Pancreas (tissue), 10 donors: ENCODE measurements around the gene RGS10. TPM values are rescaled to one million over a fixed set of nuclear protein-coding genes. Genes with fewer than 3 reads are reported as not detected.
"Not testable (repeated sequence)": the region's sequence is repeated elsewhere in the genome, so short reads cannot be mapped to it uniquely, and the experiment has no call there.

Experiments used
- ATAC-seq, 4 donors: fragments of 200-7000 bp; cut with Tn5 transposase; one replicate each; pipeline versions ENCODE4 v1.8.0 to v1.9.1; 2020; ENCODE audit warnings: mild to moderate bottlenecking in 4 of 4, moderate library complexity in 4 of 4
- DNase-seq, 6 donors: peaks; one replicate each; pipeline ENCODE4 v3.0.0-alpha.2; 2020
- FAIRE-seq: peaks from 2 replicates; lab custom pipeline; 2012; peaks lifted over from hg19 to GRCh38; lab: Jason Lieb, UNC
- H3K27ac ChIP-seq, 4 donors: fragments of 200-600 bp; sonication (generic); 1 replicate in 3 of 4; 2 replicates in 1 of 4; pipeline versions ENCODE4 v1.5.0 to v1.8.0; 2020
- H3K27me3 ChIP-seq, 4 donors: fragments of 200-600 bp; one replicate each; pipeline ENCODE4 v1.8.0; 2021
- H3K36me3 ChIP-seq, 3 donors: fragments of 200-600 bp; sonication (generic) in 1 of 3; one replicate each; pipeline versions ENCODE4 v1.5.0 to v1.8.0; 2020 to 2021
- H3K4me1 ChIP-seq, 3 donors: fragments of 200-600 bp; one replicate each; pipeline ENCODE4 v1.8.0; 2021
- H3K4me3 ChIP-seq, 4 donors: fragments of 200-600 bp; sonication (generic) in 2 of 4; one replicate each; pipeline versions ENCODE4 v1.5.0 to v1.8.0; 2020 to 2021
- H3K9me3 ChIP-seq, 4 donors: fragments of 200-600 bp; one replicate each; pipeline ENCODE4 v1.8.0; 2021
- WGBS, 2 donors: extraction: QIAGEN DNeasy Blood & Tissue Kit; methylation state at CpG; one replicate each; pipeline ENCODE4 v1.1.7; 2013; 5-methylcytosine and 5-hydroxymethylcytosine counted together
- intact Hi-C, 3 donors: fragments of 100-400 bp; cut with DNase I; formaldehyde crosslinking; loops; one replicate each; pipeline versions ENCODE4 v1.11.1 to v1.14.2; 2022
- polyA plus RNA-seq, 2 donors: library from polyadenylated mRNA; stranded (reverse); fragments of 200-250 nt; gene quantifications; one replicate each; pipeline ENCODE4 v1.2.3, GENCODE V29; 2013
- total RNA-seq, 6 donors: library from RNA; stranded (reverse); fragmentation: NEBNext Ultra II Directional in 4 of 6; extraction: Animal tissue kit (Norgen Biotek cat#: 25700) in 4 of 6; gene quantifications; one replicate each; pipeline versions ENCODE4 v1.2.1 to v1.2.4, GENCODE V29; 2021 to 2023
- TF ChIP-seq, protein P1 (sequence below), 4 donors: fragments of 200-600 bp; sonication (generic) in 3 of 4; IDR thresholded peaks; one replicate each; pipeline versions ENCODE4 v1.5.0 to v1.8.0; 2021; ENCODE audit warnings: antibody characterized with exemption in 4 of 4
- donor health status: healthy with polysubstance abuse.
- donor health status: DM: no; HTN: no; CAD: no; lungs with moderate emphysema.
- donor health status: DM: no; HTN: no; CAD: no.
- donor health status: control.
- donor health status: control.
- donor health status: Bipolar disorder and iron deficiency.
- donor health status: DM: yes; HTN: yes; CAD: no.
- donor health status: DM: no; HTN: no; CAD: no.
- donor health status: DM: no; HTN: no; CAD: no.
- donor health status: DM: yes; HTN: yes; CAD: no.

The RGS10 gene
- total and polyA plus RNA-seq, 8 donors: 0.42 to 15.9 (median 4.4) TPM

DNA sequence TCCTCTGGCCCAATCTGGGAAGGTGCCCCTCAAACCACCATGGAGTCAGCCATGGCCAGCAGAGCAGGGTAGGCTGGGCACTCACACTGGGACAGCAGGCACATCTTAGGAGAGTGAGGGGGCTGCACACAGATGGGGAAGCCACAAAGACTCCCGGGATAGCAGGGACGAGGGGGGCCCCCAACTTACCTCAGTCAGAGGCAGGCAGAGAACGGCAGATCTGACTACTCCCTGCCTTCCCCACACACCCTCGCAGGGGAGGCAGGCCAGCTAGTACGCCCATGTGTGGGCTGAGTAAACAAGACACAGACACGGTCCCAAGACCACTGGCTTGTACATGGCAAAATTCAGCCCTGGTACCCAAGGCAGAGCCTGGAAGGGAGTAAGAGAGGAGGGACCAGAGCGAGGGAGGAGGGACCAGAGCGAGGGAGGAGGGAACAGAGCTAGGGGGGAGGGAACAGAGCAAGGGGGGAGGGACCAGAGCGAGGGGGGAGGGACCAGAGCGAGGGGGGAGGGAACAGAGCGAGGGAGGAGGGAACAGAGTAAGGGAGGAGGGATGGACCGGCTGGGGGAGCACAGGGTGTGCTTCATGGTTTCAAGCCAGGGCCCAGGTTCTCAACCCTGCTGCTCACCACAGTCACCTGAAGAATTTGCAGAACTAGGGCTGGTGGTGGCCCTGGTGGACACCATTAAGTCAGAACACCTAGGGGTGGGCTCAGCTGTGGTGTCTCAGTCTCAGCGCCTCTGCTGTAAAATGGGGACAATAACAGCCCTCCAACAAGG lies 73.8 kb downstream of the RGS10 start:
- Histone ChIP-seq H3K4me1 (no peaks in the 10 kb centered on the region), H3K27ac (no peak overlapping the region), H3K36me3 (no peaks in the 10 kb centered on the region), H3K4me3 (no peak overlapping the region), H3K27me3 (no peaks in the 10 kb centered on the region), H3K9me3 (no peaks in the 10 kb centered on the region)
- intact Hi-C loops: no loop called here
- FAIRE-seq (no peak), ATAC-seq (no peak), DNase-seq (no peak)
- WGBS, 2 donors: 70 to 79% methylated on average over 12 to 13 of the region's 13 CpGs
- TF ChIP-seq, protein P1, sequence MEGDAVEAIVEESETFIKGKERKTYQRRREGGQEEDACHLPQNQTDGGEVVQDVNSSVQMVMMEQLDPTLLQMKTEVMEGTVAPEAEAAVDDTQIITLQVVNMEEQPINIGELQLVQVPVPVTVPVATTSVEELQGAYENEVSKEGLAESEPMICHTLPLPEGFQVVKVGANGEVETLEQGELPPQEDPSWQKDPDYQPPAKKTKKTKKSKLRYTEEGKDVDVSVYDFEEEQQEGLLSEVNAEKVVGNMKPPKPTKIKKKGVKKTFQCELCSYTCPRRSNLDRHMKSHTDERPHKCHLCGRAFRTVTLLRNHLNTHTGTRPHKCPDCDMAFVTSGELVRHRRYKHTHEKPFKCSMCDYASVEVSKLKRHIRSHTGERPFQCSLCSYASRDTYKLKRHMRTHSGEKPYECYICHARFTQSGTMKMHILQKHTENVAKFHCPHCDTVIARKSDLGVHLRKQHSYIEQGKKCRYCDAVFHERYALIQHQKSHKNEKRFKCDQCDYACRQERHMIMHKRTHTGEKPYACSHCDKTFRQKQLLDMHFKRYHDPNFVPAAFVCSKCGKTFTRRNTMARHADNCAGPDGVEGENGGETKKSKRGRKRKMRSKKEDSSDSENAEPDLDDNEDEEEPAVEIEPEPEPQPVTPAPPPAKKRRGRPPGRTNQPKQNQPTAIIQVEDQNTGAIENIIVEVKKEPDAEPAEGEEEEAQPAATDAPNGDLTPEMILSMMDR (IDR thresholded peaks at IDR 0.05): no peak

DNA sequence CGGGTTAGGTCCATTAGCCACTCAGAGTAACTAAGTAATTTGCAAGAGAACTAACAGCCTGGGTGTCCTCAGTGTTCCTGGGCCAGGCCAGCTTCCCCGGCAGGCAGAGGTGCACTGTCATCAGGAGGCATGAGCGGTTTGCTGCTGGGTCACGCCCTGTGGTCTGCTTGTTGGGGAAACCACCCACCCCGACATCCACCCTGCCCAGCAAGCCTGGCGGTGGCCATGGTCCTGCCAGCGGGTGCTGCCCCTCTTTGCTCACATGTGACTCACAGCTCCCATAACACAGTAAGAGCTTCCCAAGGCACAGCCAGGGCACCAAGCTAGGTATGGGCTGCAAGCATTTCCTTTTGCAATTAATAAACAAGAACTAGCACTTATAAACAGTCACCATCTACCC lies 75.9 kb downstream of the RGS10 start:
- Histone ChIP-seq H3K4me3 (no peak overlapping the region), H3K27me3 (no peaks in the 10 kb centered on the region), H3K4me1 (no peaks in the 10 kb centered on the region), H3K27ac (no peak overlapping the region), H3K9me3 (no peaks in the 10 kb centered on the region), H3K36me3 (no peaks in the 10 kb centered on the region)
- ATAC-seq (no peak), DNase-seq (no peak), FAIRE-seq (no peak)
- intact Hi-C loops: no loop called here
- 86 to 90% methylated on average over 7 of the region's 7 CpGs for WGBS, 2 donors
- TF ChIP-seq, protein P1 (IDR thresholded peaks at IDR 0.05): no peak

DNA sequence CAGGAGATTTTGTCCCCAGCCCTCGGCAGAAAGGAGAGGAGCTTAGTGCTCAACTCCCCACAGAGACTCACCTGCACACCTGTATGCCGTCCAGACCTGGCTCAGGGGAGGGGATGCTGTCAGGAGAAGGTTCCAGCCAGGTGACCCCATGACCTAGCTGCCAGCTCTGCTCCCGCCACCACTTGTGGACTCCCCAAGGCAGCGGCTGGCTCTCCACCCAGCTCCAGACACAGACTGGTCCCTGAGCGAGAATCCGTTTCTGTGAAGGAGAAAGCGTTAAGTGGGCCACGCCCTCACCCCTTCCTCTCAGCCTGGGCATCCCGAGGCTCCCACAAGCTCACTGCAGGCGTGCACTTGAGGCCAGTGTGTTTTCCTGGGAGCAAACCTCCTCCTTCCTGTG lies 76.4 kb downstream of the RGS10 start:
- Histone ChIP-seq H3K4me1 (no peaks in the 10 kb centered on the region), H3K27ac (no peak overlapping the region), H3K36me3 (no peaks in the 10 kb centered on the region), H3K27me3 (no peaks in the 10 kb centered on the region), H3K9me3 (no peaks in the 10 kb centered on the region), H3K4me3 (no peak overlapping the region)
- intact Hi-C loops: no loop called here
- TF ChIP-seq, protein P1 (IDR thresholded peaks at IDR 0.05): no peak
- 66 to 71% methylated on average over 10 of the region's 10 CpGs for WGBS, 2 donors
- FAIRE-seq: no peak
- DNase-seq: no peak
- no peak for ATAC-seq

DNA sequence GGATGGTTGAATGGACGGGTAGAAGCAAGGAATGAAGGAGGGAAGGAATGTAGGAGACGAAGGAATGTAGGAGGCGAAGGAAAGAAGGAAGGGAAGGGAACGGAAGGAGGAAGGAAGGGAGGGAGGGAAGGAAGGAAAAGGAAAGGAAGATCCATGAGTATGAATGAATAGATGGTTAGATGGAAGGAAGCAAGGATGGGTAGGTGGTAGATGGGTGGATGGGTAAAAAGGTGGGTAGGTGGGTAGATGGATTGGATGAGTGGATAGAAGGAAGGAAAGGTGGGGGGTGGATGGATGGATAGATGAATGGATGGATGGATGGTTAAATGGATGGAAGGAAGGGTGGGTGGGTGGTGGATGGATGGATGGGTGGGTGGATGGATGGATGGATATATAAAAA lies 77.4 kb downstream of the RGS10 start:
- Histone ChIP-seq H3K27ac (no peak overlapping the region), H3K27me3 (no peaks in the 10 kb centered on the region), H3K9me3 (no peaks in the 10 kb centered on the region), H3K36me3 (no peaks in the 10 kb centered on the region), H3K4me1 (no peaks in the 10 kb centered on the region), H3K4me3 (no peak overlapping the region)
- 71 to 84% methylated on average over 4 of the region's 4 CpGs for WGBS, 2 donors
- DNase-seq (no peak), FAIRE-seq (no peak), ATAC-seq (no peak)
- TF ChIP-seq, protein P1 (IDR thresholded peaks at IDR 0.05): no peak
- intact Hi-C loops: no loop called here

DNA sequence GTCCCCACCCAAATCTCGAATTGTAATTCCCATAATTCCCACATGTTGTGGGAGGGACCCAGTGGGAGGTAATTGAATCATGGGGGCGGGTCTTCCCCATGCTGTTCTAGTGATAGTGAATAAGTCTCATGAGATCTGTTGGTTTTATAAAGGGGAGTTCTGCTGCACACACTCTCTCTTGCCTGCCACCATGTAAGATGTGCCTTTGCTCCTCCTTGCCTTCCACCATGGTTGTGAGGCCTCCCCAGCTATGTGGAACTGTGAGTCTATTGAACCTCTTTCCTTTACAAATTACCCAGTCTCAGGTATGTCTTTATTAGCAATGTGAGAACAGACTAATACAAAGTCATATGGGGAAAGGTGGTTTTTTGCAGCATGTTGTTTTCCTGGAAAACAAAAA lies 79.3 kb downstream of the RGS10 start:
- H3K4me1 ChIP-seq, intact Hi-C loops, H3K27me3 ChIP-seq, FAIRE-seq, H3K9me3 ChIP-seq, H3K27ac ChIP-seq, ATAC-seq, DNase-seq, H3K4me3 ChIP-seq, H3K36me3 ChIP-seq: not testable (repeated sequence)
- 81 to 85% methylated on average over 2 of the region's 2 CpGs for WGBS, 2 donors
